HCT116 (cell line): Measurements from ENCODE around the gene PACRG. TPM values are rescaled to one million over a fixed set of nuclear protein-coding genes. Genes with fewer than 3 reads are reported as not detected.

Experiments
- ATAC-seq: fragments of 200-7000 bp; cut with Tn5 transposase; 2 replicates; pipeline ENCODE4 v1.9.1; 2020; ENCODE audit warnings: mild to moderate bottlenecking, moderate library complexity
- BruUV-seq: library from RNA; stranded (reverse); fragments of 400-500 nt; replicated peaks from 2 replicates; lab custom pipeline; 2021; lab: Mats Ljungman, UMichigan
- CTCF ChIA-PET: fragments of 300-600 bp; sonication (Branson Sonifier 250); formaldehyde crosslinking; loops from one replicate; lab custom pipeline; 2021; ENCODE audit warnings: antibody characterized with exemption; lab: Charles Lee
- POLR2A ChIA-PET: fragments of 300-600, 350-600 bp; sonication (Branson Sonifier 250); formaldehyde crosslinking; loops from one replicate; lab custom pipeline; 2021; ENCODE audit warnings: antibody characterized with exemption; lab: Charles Lee
- RAD21 ChIA-PET, 2 experiments: fragments of 300-600 bp; sonication (Branson Sonifier 250); formaldehyde crosslinking; loops; one replicate each; lab custom pipeline; 2023; ENCODE audit warnings: low total read pairs in 2 of 2; ENCODE audit not compliant: uncharacterized antibody in 2 of 2, unreplicated experiment in 2 of 2, low non-redundant PET in 1 of 2; lab: Charles Lee
- DNase-seq: peaks from one replicate; pipeline ENCODE4 v3.0.0-alpha.2; 2010; ENCODE audit warnings: low read depth, low spot score
- H2AFZ ChIP-seq: fragments of 200-600 bp; shearing (Covaris generic), sonication (generic); 2 replicates; pipeline ENCODE4 v1.6.1; 2017; ENCODE audit warnings: low read depth, mixed run types, mixed read lengths, antibody characterized with exemption, low read length; ENCODE audit not compliant: poor library complexity, severe bottlenecking
- H3K27ac ChIP-seq: 2 replicates; pipeline ENCODE4 v1.5.1; 2012; ENCODE audit warnings: low read depth, low read length
- H3K27me3 ChIP-seq: fragments of 200-600 bp; sonication (generic); 2 replicates; pipeline ENCODE4 v1.6.1; 2016; ENCODE audit warnings: mixed run types, low read length, mixed read lengths; ENCODE audit not compliant: insufficient read depth
- H3K36me3 ChIP-seq, 2 experiments: fragments of 200-500 bp in 1 of 2; fragments of 200-600 bp in 1 of 2; sonication (Bioruptor generic) in 1 of 2; sonication (generic) in 1 of 2; 2 replicates each; pipeline versions ENCODE4 v1.5.1 to v1.6.1; 2014 to 2016; ENCODE audit warnings: low read length in 2 of 2, inconsistent platforms in 1 of 2, mixed read lengths in 1 of 2, mixed run types in 1 of 2; ENCODE audit not compliant: insufficient read depth in 2 of 2, control insufficient read depth in 1 of 2
- H3K4me1 ChIP-seq, 2 experiments: fragments of 200-600 bp in 1 of 2; sonication (generic) in 1 of 2; 2 replicates each; pipeline versions ENCODE4 v1.5.1 to v1.6.1; 2012 to 2017; ENCODE audit warnings: low read length in 2 of 2, inconsistent platforms in 1 of 2, mild to moderate bottlenecking in 1 of 2, mixed read lengths in 1 of 2, mixed run types in 1 of 2, moderate library complexity in 1 of 2; ENCODE audit not compliant: insufficient read depth in 2 of 2, control insufficient read depth in 1 of 2
- H3K4me2 ChIP-seq: fragments of 200-600 bp; sonication (generic); 2 replicates; pipeline ENCODE4 v1.6.1; 2017; ENCODE audit warnings: mixed run types, low read length, mixed read lengths
- H3K4me3 ChIP-seq, 2 experiments: fragments of 200-600 bp in 1 of 2; sonication (generic) in 1 of 2; replicated peaks in 1 of 2; 2 replicates each; pipeline ENCODE4 v1.5.1; 2011 to 2016; ENCODE audit warnings: low read length in 2 of 2, control low read depth in 1 of 2, low read depth in 1 of 2, mild to moderate bottlenecking in 1 of 2, mixed read lengths in 1 of 2, mixed run types in 1 of 2
- H3K79me2 ChIP-seq: fragments of 200-600 bp; sonication (generic); 2 replicates; pipeline ENCODE4 v1.6.1; 2017; ENCODE audit warnings: mild to moderate bottlenecking, mixed run types, low read length, moderate library complexity, mixed read lengths; ENCODE audit not compliant: insufficient read depth
- H3K9ac ChIP-seq: fragments of 200-600 bp; sonication (generic); 2 replicates; pipeline ENCODE4 v1.6.1; 2016; ENCODE audit warnings: low read length, mixed read lengths
- H3K9me2 ChIP-seq: fragments of 200-600 bp; sonication (generic), shearing (Covaris generic); 2 replicates; pipeline ENCODE4 v1.6.1; 2017; ENCODE audit warnings: mixed run types, mild to moderate bottlenecking, moderate library complexity; ENCODE audit not compliant: insufficient read depth
- H3K9me3 ChIP-seq, 2 experiments: fragments of 200-500 bp in 1 of 2; fragments of 200-600 bp in 1 of 2; sonication (Bioruptor generic) in 1 of 2; sonication (generic) in 1 of 2; 2 replicates each; pipeline ENCODE4 v1.6.1; 2014 to 2017; ENCODE audit warnings: low read length in 2 of 2, mixed read lengths in 2 of 2, inconsistent platforms in 1 of 2, low read depth in 1 of 2, mild to moderate bottlenecking in 1 of 2, mixed run types in 1 of 2, moderate library complexity in 1 of 2; ENCODE audit not compliant: control insufficient read depth in 1 of 2, insufficient read depth in 1 of 2
- H4K20me1 ChIP-seq: fragments of 200-600 bp; sonication (generic), shearing (Covaris generic); 2 replicates; pipeline ENCODE4 v1.6.1; 2017; ENCODE audit warnings: mixed run types, mild to moderate bottlenecking, moderate library complexity; ENCODE audit not compliant: insufficient read depth
- ATF3 ChIP-seq: IDR thresholded peaks from 2 replicates; pipeline ENCODE4 v1.6.1; 2012
- CBX3 ChIP-seq: IDR thresholded peaks from 2 replicates; pipeline ENCODE4 v1.6.1; 2012; ENCODE audit warnings: low read depth
- CEBPB ChIP-seq: IDR thresholded peaks from 2 replicates; pipeline ENCODE4 v1.6.1; 2012; ENCODE audit warnings: low read depth
- ELF1 ChIP-seq: IDR thresholded peaks from 2 replicates; pipeline ENCODE4 v1.6.1; 2012; ENCODE audit warnings: low read depth, borderline replicate concordance
- EZH2 ChIP-seq: fragments of 200-600 bp; sonication (generic); IDR thresholded peaks from 2 replicates; pipeline ENCODE4 v1.6.1; 2017; ENCODE audit warnings: antibody characterized with exemption, mixed run types
- EZH2phosphoT487 ChIP-seq: fragments of 200-600 bp; IDR thresholded peaks from 2 replicates; pipeline ENCODE4 v1.6.1; 2018; ENCODE audit warnings: antibody characterized with exemption, borderline replicate concordance
- FOSL1 ChIP-seq: IDR thresholded peaks from 2 replicates; pipeline ENCODE4 v1.6.1; 2012; ENCODE audit warnings: low read depth
- JUND ChIP-seq: IDR thresholded peaks from 2 replicates; pipeline ENCODE4 v1.6.1; 2012
- MAX ChIP-seq: IDR thresholded peaks from 2 replicates; pipeline ENCODE4 v1.6.1; 2012
- POLR2A ChIP-seq: IDR thresholded peaks from 2 replicates; pipeline ENCODE4 v1.7.0; 2011; ENCODE audit warnings: borderline replicate concordance; ENCODE audit not compliant: insufficient read depth, insufficient read length; ENCODE audit errors: extremely low read depth
- POLR2AphosphoS5 ChIP-seq: IDR thresholded peaks from 2 replicates; pipeline ENCODE4 v1.6.1; 2011; ENCODE audit warnings: mild to moderate bottlenecking, low read depth, low read length, moderate library complexity
- RAD21 ChIP-seq: IDR thresholded peaks from 2 replicates; pipeline ENCODE4 v1.6.1; 2012; ENCODE audit warnings: low read depth, mild to moderate bottlenecking
- YY1 ChIP-seq: IDR thresholded peaks from 2 replicates; pipeline ENCODE4 v1.6.1; 2011; ENCODE audit warnings: low read length, low read depth, moderate library complexity, mild to moderate bottlenecking; ENCODE audit not compliant: insufficient replicate concordance; ENCODE audit errors: extremely low read depth
- ZBTB33 ChIP-seq: IDR thresholded peaks from 2 replicates; pipeline ENCODE4 v1.6.1; 2011; ENCODE audit warnings: mild to moderate bottlenecking, low read length, moderate library complexity; ENCODE audit not compliant: insufficient replicate concordance; ENCODE audit errors: extremely low read depth
- ZFX ChIP-seq: fragments of 450-650 bp; IDR thresholded peaks from 2 replicates; pipeline ENCODE4 v1.6.1; 2017
- intact Hi-C: fragments of 100-400 bp; cut with micrococcal nuclease; formaldehyde crosslinking; loops from 2 replicates; pipeline ENCODE4 v1.10.0; 2022
- total RNA-seq: library from RNA; stranded (reverse); gene quantifications from one replicate; pipeline ENCODE4 v1.2.1, GENCODE V29; 2021; ENCODE audit not compliant: unreplicated experiment
- TF ChIP-seq, protein P1 (sequence below), 3 experiments: fragments of 200-600 bp in 1 of 3; sonication (generic) in 1 of 3; IDR thresholded peaks in 2 of 3; conservative IDR thresholded peaks in 1 of 3; 2 replicates each; pipeline ENCODE4 v1.5.1; 2012 to 2017; ENCODE audit warnings: low read depth in 2 of 3, low read length in 2 of 3, antibody characterized with exemption in 1 of 3, borderline replicate concordance in 1 of 3, control low read depth in 1 of 3, mild to moderate bottlenecking in 1 of 3, mixed read lengths in 1 of 3, mixed run types in 1 of 3, moderate library complexity in 1 of 3; ENCODE audit not compliant: insufficient read depth in 1 of 3

Gene PACRG
- total RNA-seq, 1 experiment from 2014 or later, result 0.71 TPM

DNA sequence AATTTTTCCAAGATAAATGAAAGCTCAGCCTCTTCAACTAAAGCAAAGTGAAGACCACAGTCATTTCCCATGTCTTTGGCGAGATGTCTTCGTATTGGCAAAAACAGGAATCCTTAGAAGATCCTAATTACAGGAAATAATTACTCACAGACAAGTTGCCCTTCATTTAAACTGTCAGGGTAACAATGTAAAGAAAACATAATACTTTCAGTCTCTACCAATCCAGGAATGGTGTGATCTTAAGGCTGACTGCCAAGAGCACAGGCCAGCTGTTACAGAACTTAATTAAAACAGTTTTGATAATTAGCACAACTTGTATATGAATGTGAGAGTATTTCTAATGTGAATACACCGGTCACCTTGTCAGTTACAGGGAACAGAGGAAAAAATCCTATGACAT lies 292.2 kb downstream of the PACRG start:
- H3K9me3 ChIP-seq, result no peaks in the 10 kb centered on the region
- POLR2A ChIA-PET, result no interaction called here
- intact Hi-C loops, result no loop called here
- no peak overlapping the region for H3K4me3 ChIP-seq
- DNase-seq, result no peak
- CTCF ChIA-PET, result no interaction called here
- H3K27ac ChIP-seq, result no peak overlapping the region
- no peak overlapping the region for H3K4me2 ChIP-seq
- no peaks in the 10 kb centered on the region for H3K36me3 ChIP-seq
- no peaks in the 10 kb centered on the region for H3K4me1 ChIP-seq
- no peak for TF ChIP-seq EZH2
- no peak for TF ChIP-seq YY1
- TF ChIP-seq CEBPB, result no peak
- TF ChIP-seq ELF1, result no peak
- TF ChIP-seq FOSL1, result no peak
- no peak for TF ChIP-seq EZH2phosphoT487
- no peak for TF ChIP-seq ZBTB33
- TF ChIP-seq JUND, result no peak
- TF ChIP-seq, protein P1, sequence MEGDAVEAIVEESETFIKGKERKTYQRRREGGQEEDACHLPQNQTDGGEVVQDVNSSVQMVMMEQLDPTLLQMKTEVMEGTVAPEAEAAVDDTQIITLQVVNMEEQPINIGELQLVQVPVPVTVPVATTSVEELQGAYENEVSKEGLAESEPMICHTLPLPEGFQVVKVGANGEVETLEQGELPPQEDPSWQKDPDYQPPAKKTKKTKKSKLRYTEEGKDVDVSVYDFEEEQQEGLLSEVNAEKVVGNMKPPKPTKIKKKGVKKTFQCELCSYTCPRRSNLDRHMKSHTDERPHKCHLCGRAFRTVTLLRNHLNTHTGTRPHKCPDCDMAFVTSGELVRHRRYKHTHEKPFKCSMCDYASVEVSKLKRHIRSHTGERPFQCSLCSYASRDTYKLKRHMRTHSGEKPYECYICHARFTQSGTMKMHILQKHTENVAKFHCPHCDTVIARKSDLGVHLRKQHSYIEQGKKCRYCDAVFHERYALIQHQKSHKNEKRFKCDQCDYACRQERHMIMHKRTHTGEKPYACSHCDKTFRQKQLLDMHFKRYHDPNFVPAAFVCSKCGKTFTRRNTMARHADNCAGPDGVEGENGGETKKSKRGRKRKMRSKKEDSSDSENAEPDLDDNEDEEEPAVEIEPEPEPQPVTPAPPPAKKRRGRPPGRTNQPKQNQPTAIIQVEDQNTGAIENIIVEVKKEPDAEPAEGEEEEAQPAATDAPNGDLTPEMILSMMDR (IDR thresholded peaks at IDR 0.05 in 2 of 3, conservative IDR thresholded peaks at IDR 0.05 in 1 of 3; ENCODE audit: borderline replicate concordance in 1 of 3, insufficient read depth in 1 of 3, low read depth in 2 of 3, low read length in 2 of 3), result no peak
- no peak for TF ChIP-seq CBX3
- TF ChIP-seq POLR2AphosphoS5, result no peak
- no peak for TF ChIP-seq RAD21
- TF ChIP-seq ATF3, result no peak
- no peak for TF ChIP-seq ZFX
- no peak for TF ChIP-seq MAX
- TF ChIP-seq POLR2A, result no peak
- no peak overlapping the region for H3K9ac ChIP-seq
- H4K20me1 ChIP-seq, result no peaks in the 10 kb centered on the region
- ATAC-seq, result no peak
- RAD21 ChIA-PET, result no interaction called here
- no TSS peak for BruUV-seq
- no peaks in the 10 kb centered on the region for H3K9me2 ChIP-seq
- H3K27me3 ChIP-seq, result no peaks in the 10 kb centered on the region
- no peaks in the 10 kb centered on the region for H3K79me2 ChIP-seq
- H2AFZ ChIP-seq, result no peak overlapping the region
